ENCODE data around the gene BRD9. TPM values are rescaled to one million over a fixed set of nuclear protein-coding genes. Genes with fewer than 3 reads are reported as not detected.
"Not testable (repeated sequence)": the region's sequence is repeated elsewhere in the genome, so short reads cannot be mapped to it uniquely, and the experiment has no call there.

Gene BRD9
- 33.8 TPM for total RNA-seq
- long read RNA-seq, transcript BRD9-202 (16 exons, 2,156 nt) = major isoform, 11 of 37 reads
- long read RNA-seq, partial matches to known transcripts = 2 of 37 reads
- long read RNA-seq, other reads (novel, unspliced or antisense) = 23 of 37 reads

- no peaks in the 10 kb centered on the region for H3K27me3 ChIP-seq
- no peaks in the 10 kb centered on the region for H3K9me3 ChIP-seq
- peak; percentile 98 for ATAC-seq
- intact Hi-C loops (cut with DNase I) = no loop called here
- peak within 1 kb of the TSS; percentile 85 for H3K4me3 ChIP-seq
- peaks cover 15% of the 10 kb centered on the region for H3K4me1 ChIP-seq
- peak; percentile 93 for DNase-seq
- H3K36me3 ChIP-seq = peaks cover 35% of the 10 kb centered on the region
- H3K27ac ChIP-seq = peak within 1 kb of the TSS; percentile 90
- no peak for TF ChIP-seq CTCF (IDR thresholded peaks at IDR 0.05)
These were observed at the start of gene BRD9, which contains the start of gene TRIP13 for GRCh38 chr5:892394-893136. TSS of gene BRD9 (minus strand) at chr5:892801. CDS start at chr5:892657, 144 bp downstream. TSS of gene TRIP13 (plus strand) at chr5:892884. CDS start at chr5:892999, 115 bp downstream.

GRCh38 chr5:940741-941140, 48.1 kb upstream of the BRD9 start:
- H3K4me1 ChIP-seq; H3K27me3 ChIP-seq; H3K27ac ChIP-seq; H3K4me3 ChIP-seq; H3K36me3 ChIP-seq; DNase-seq; intact Hi-C loops (cut with DNase I); H3K9me3 ChIP-seq; ATAC-seq: not testable (repeated sequence)

- Histone ChIP-seq H3K4me3 (no peak overlapping the region), H3K27me3 (no peaks in the 10 kb centered on the region), H3K9me3 (no peaks in the 10 kb centered on the region), H3K27ac (no peak overlapping the region), H3K36me3 (no peaks in the 10 kb centered on the region), H3K4me1 (no peaks in the 10 kb centered on the region)
- DNase-seq (no peak), ATAC-seq (no peak)
- intact Hi-C loops (cut with DNase I) = no loop called here
- no peak for TF ChIP-seq CTCF (IDR thresholded peaks at IDR 0.05)
These were observed 46.8 kb upstream of the BRD9 start for GRCh38 chr5:939368-939767.

- DNase-seq (peak; percentile 49), ATAC-seq (no peak)
- H3K4me3 ChIP-seq = no peak overlapping the region
- H3K27ac ChIP-seq = no peak overlapping the region
- no peaks in the 10 kb centered on the region for H3K27me3 ChIP-seq
- no peak for TF ChIP-seq CTCF (IDR thresholded peaks at IDR 0.05)
- H3K36me3 ChIP-seq = no peaks in the 10 kb centered on the region
- intact Hi-C loops (cut with DNase I) = no loop called here
- no peaks in the 10 kb centered on the region for H3K9me3 ChIP-seq
- H3K4me1 ChIP-seq = peaks cover 7% of the 10 kb centered on the region
These were observed 44.7 kb upstream of the BRD9 start for GRCh38 chr5:937151-937924.

GRCh38 chr5:936149-937144, 43.8 kb upstream of the BRD9 start:
- DNase-seq = peak; percentile 46

More at GRCh38 chr5:936149-937144, 43.8 kb upstream of the BRD9 start:
- H3K36me3 ChIP-seq = no peaks in the 10 kb centered on the region
- H3K4me1 ChIP-seq = peaks cover 7% of the 10 kb centered on the region
- no peak overlapping the region for H3K4me3 ChIP-seq
- no peak for ATAC-seq
- intact Hi-C loops (cut with DNase I) = no loop called here
- no peak overlapping the region for H3K27ac ChIP-seq
- H3K27me3 ChIP-seq = no peaks in the 10 kb centered on the region
- H3K9me3 ChIP-seq = no peaks in the 10 kb centered on the region
- TF ChIP-seq CTCF (IDR thresholded peaks at IDR 0.05) = no peak

Measured in upper lobe of right lung (tissue), 1 donor.